ENCODE measurements around the gene TYRP1. TPM values are rescaled to one million over a fixed set of nuclear protein-coding genes. Genes with fewer than 3 reads are reported as not detected.

The TYRP1 gene
- total RNA-seq, 4 donors from 2014 or later = 79.7 to 250 (median 110) TPM

GRCh38 chr9:12718482-12719026 lies 25.4 kb downstream of the TYRP1 start:
- Histone ChIP-seq H3K27me3 (no peaks in the 10 kb centered on the region), H3K9me3 (no peaks in the 10 kb centered on the region), H3K4me1 (peaks cover 11% of the 10 kb centered on the region), H3K27ac (no peak overlapping the region), H3K4me3 (no peak overlapping the region), H3K36me3 (no peaks in the 10 kb centered on the region)
- WGBS = 53% methylated on average over 7 of the region's 7 CpGs
- DNase-seq (ENCODE audit: low spot score in 2 of 2) = no peak
- TF ChIP-seq EP300 (IDR thresholded peaks at IDR 0.05) (no peak), POLR2AphosphoS5 (IDR thresholded peaks at IDR 0.05) (no peak), CTCF (IDR thresholded peaks at IDR 0.05) (no peak), POLR2A (IDR thresholded peaks at IDR 0.05) (no peak)

DNA sequence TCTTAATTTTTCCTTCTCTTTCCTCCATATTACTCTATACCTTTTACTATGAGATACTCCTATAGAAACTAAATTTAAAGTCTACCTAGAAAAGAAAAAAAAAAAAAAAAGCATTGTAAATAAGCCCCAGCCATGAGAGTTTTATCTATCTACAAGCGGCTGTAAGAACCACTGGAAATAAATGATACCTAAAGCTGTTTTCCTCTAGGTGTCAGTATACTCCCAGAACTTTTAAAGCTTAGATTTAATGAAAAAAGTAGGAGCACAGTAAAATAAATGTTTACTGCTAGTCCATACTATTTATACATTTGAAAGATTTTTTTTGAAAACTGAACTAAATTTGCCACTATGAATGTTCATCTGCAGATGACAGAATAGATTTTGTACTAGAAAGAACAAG lies 26.2 kb downstream of the TYRP1 start:
- H3K4me1 ChIP-seq = peaks cover 12% of the 10 kb centered on the region

GRCh38 chr9:12720551-12720950 lies 27.4 kb downstream of the TYRP1 start:
- Histone ChIP-seq H3K4me1 (peaks cover 12% of the 10 kb centered on the region), H3K4me3 (no peak overlapping the region), H3K27me3 (no peaks in the 10 kb centered on the region), H3K36me3 (no peaks in the 10 kb centered on the region), H3K27ac (no peak overlapping the region), H3K9me3 (no peaks in the 10 kb centered on the region)
- no peak for DNase-seq (ENCODE audit: low spot score in 2 of 2)
- TF ChIP-seq EP300 (IDR thresholded peaks at IDR 0.05) (no peak), POLR2A (IDR thresholded peaks at IDR 0.05) (no peak), CTCF (IDR thresholded peaks at IDR 0.05) (no peak), POLR2AphosphoS5 (IDR thresholded peaks at IDR 0.05) (no peak)
- WGBS = 79% methylated on average over 3 of the region's 3 CpGs

More for the DNA sequence above, 26.2 kb downstream of the TYRP1 start:
- TF ChIP-seq CTCF (IDR thresholded peaks at IDR 0.05) = peak; percentile 11 to 29
- TF ChIP-seq POLR2A (IDR thresholded peaks at IDR 0.05) = no peak
- no peak for TF ChIP-seq POLR2AphosphoS5 (IDR thresholded peaks at IDR 0.05)
- TF ChIP-seq EP300 (IDR thresholded peaks at IDR 0.05) = no peak
- Histone ChIP-seq H3K36me3 (no peaks in the 10 kb centered on the region), H3K9me3 (no peaks in the 10 kb centered on the region), H3K27ac (no peak overlapping the region), H3K4me3 (no peak overlapping the region), H3K27me3 (no peaks in the 10 kb centered on the region)
- 15% methylated on average over 1 of the region's 1 CpG for WGBS
- DNase-seq (ENCODE audit: low spot score in 2 of 2) = no peak

- Histone ChIP-seq H3K36me3 (no peaks in the 10 kb centered on the region), H3K27ac (peak overlapping the region; percentile 36), H3K27me3 (no peaks in the 10 kb centered on the region), H3K4me3 (no peak overlapping the region), H3K4me1 (peaks cover 12% of the 10 kb centered on the region), H3K9me3 (no peaks in the 10 kb centered on the region)
- DNase-seq (ENCODE audit: low spot score in 2 of 2) = no peak
- TF ChIP-seq POLR2AphosphoS5 (IDR thresholded peaks at IDR 0.05) = no peak
- TF ChIP-seq EP300 (IDR thresholded peaks at IDR 0.05) = no peak
- no peak for TF ChIP-seq POLR2A (IDR thresholded peaks at IDR 0.05)
- TF ChIP-seq CTCF (IDR thresholded peaks at IDR 0.05) = no peak
- 53% methylated on average over 2 of the region's 2 CpGs for WGBS
Observed at GRCh38 chr9:12722131-12722530, 28.9 kb downstream of the TYRP1 start.

GRCh38 chr9:12723409-12724028 lies 30.3 kb downstream of the TYRP1 start:
- TF ChIP-seq POLR2A (IDR thresholded peaks at IDR 0.05) (no peak), CTCF (IDR thresholded peaks at IDR 0.05) (peak in 1 of 2 donors; percentile 22)
- H3K27me3 ChIP-seq = no peaks in the 10 kb centered on the region
- H3K4me1 ChIP-seq = peaks cover 8% of the 10 kb centered on the region
- no peaks in the 10 kb centered on the region for H3K9me3 ChIP-seq
- no peak overlapping the region for H3K27ac ChIP-seq
- H3K36me3 ChIP-seq = no peaks in the 10 kb centered on the region
- DNase-seq (ENCODE audit: low spot score in 2 of 2) = no peak
- H3K4me3 ChIP-seq = no peak overlapping the region
- WGBS = 50% methylated on average over 5 of the region's 5 CpGs

Measured in suprapubic skin (tissue), 4 donors.